ENCODE results near the gene PTGR2. TPM values are rescaled to one million over a fixed set of nuclear protein-coding genes. Genes with fewer than 3 reads are reported as not detected.

The PTGR2 gene
- total RNA-seq, 1 experiment from 2014 or later, result 6.7 TPM

DNA sequence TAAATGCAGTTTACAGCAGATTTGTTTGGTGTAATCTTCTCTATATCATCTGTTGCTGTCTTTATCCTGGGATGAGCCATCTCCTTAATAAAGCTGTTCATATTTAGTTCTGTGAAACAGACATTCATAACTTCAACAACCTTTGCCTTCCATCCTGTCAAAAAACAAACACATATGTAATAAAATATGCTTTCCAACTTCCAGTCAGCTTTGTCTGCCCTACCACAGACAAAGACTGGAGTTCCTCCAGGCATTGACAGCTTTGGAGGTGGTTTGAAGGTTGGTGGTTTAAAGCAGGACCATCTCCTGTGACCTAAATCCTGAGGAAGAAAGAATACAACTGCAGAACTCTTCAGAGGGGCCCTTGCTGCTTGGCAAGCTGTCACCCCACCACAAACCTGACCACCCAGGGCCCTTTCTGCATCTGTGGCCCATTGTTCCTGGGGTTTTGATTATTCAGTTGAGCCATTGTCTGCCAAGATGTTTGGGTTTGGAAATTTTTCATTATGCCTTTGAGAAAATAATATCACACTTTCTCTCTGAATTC lies 28.2 kb upstream of the PTGR2 start:
- no peaks in the 10 kb centered on the region for H3K27me3 ChIP-seq (ENCODE audit: insufficient read depth, low read length)
- no peak overlapping the region for H2BK5ac ChIP-seq (ENCODE audit: insufficient read length, low read length)
- no peak for TF ChIP-seq CTCF (conservative IDR thresholded peaks at IDR 0.05)
- no peak overlapping the region for H2BK120ac ChIP-seq (ENCODE audit: low read depth, low read length, poor library complexity, severe bottlenecking)
- H3K27ac Mint-ChIP-seq, result no peak overlapping the region
- no peaks in the 10 kb centered on the region for H4K20me1 ChIP-seq (ENCODE audit: control insufficient read depth, insufficient read depth, insufficient read length)
- no peak overlapping the region for H3K4me2 ChIP-seq (ENCODE audit: insufficient read depth, insufficient read length, low read length)
- no peak overlapping the region for H2AFZ ChIP-seq (ENCODE audit: low read length)
- no peak overlapping the region for H2BK12ac ChIP-seq (ENCODE audit: insufficient read length, low read depth, low read length)
- no peak overlapping the region for H4K8ac ChIP-seq (replicated peaks; ENCODE audit: insufficient read length, low read depth, low read length)
- no peak overlapping the region for H4K91ac ChIP-seq (ENCODE audit: insufficient read length, low read depth, low read length)
- no peaks in the 10 kb centered on the region for H3K9me3 ChIP-seq (ENCODE audit: control insufficient read depth, low read depth, low read length)
- H3K4me3 Mint-ChIP-seq, result no peak overlapping the region
- no peaks in the 10 kb centered on the region for H3K9me3 Mint-ChIP-seq
- no peak overlapping the region for H3T11ph ChIP-seq (ENCODE audit: low read length)
- no peak overlapping the region for H3K18ac ChIP-seq (ENCODE audit: insufficient read length, low read depth, low read length)
- no peak overlapping the region for H3K56ac ChIP-seq (ENCODE audit: insufficient read length, low read depth, low read length)
- no peaks in the 10 kb centered on the region for H3K4me1 ChIP-seq (ENCODE audit: insufficient read depth, low read length)
- no peak overlapping the region for H4K5ac ChIP-seq (ENCODE audit: insufficient read length, low read depth, low read length)
- no peak overlapping the region for H3K4ac ChIP-seq (ENCODE audit: low read depth, low read length)
- no peak overlapping the region for H3K23ac ChIP-seq (ENCODE audit: insufficient read length, low read depth, low read length)
- H3K23me2 ChIP-seq (ENCODE audit: insufficient read length, low read depth, low read length, poor library complexity, severe bottlenecking), result no peaks in the 10 kb centered on the region
- DNase-seq, result no peak
- H2AK5ac ChIP-seq (ENCODE audit: insufficient read length, low read length), result no peak overlapping the region
- H3K27me3 Mint-ChIP-seq (ENCODE audit: low read depth), result peaks cover 2% of the 10 kb centered on the region; the same call in 1 of the 2 replicates
- H3K4me1 Mint-ChIP-seq, result no peaks in the 10 kb centered on the region
- H2BK15ac ChIP-seq (ENCODE audit: low read depth, low read length), result no peak overlapping the region
- H3K79me2 ChIP-seq (ENCODE audit: insufficient read depth, low read length), result no peaks in the 10 kb centered on the region
- no peak overlapping the region for H3K27ac ChIP-seq (ENCODE audit: insufficient read length, low read depth, low read length)
- H2BK20ac ChIP-seq (ENCODE audit: low read depth, low read length, poor library complexity, severe bottlenecking), result no peak overlapping the region
- no peak overlapping the region for H3K14ac ChIP-seq (ENCODE audit: insufficient read depth, low read length)
- no peaks in the 10 kb centered on the region for H3K79me1 ChIP-seq (ENCODE audit: insufficient read depth, low read depth, low read length, poor library complexity, severe bottlenecking)
- no peak overlapping the region for H3K9ac ChIP-seq (ENCODE audit: extremely low read depth, insufficient read length, low read length)
- H3K36me3 Mint-ChIP-seq (ENCODE audit: insufficient read depth in 1 of 3, low read depth in 3 of 3), result no peaks in the 10 kb centered on the region
